Measurements from ENCODE around the gene GSK3B.

GSK3B gene

GRCh38 chr3:119783883-119784282, 310.4 kb downstream of the GSK3B start:
- Mint-ChIP-seq H3K9me3 (no peaks in the 10 kb centered on the region), H3K27ac (no peak overlapping the region), H3K4me1 (ENCODE audit: low read depth) (no peaks in the 10 kb centered on the region), H3K36me3 (ENCODE audit: low read depth) (no peaks in the 10 kb centered on the region), H3K27me3 (no peaks in the 10 kb centered on the region), H3K4me3 (no peak overlapping the region)

GRCh38 chr3:119783255-119783654, 311.0 kb downstream of the GSK3B start:
- no peak overlapping the region for H3K27ac Mint-ChIP-seq
- H3K36me3 Mint-ChIP-seq (ENCODE audit: low read depth) = no peaks in the 10 kb centered on the region
- H3K9me3 Mint-ChIP-seq = no peaks in the 10 kb centered on the region
- no peaks in the 10 kb centered on the region for H3K27me3 Mint-ChIP-seq
- H3K4me3 Mint-ChIP-seq = no peak overlapping the region
- no peaks in the 10 kb centered on the region for H3K4me1 Mint-ChIP-seq (ENCODE audit: low read depth)

GRCh38 chr3:119782460-119782859, 311.8 kb downstream of the GSK3B start:
- H3K27me3 Mint-ChIP-seq = no peaks in the 10 kb centered on the region
- H3K27ac Mint-ChIP-seq = no peak overlapping the region
- no peaks in the 10 kb centered on the region for H3K4me1 Mint-ChIP-seq (ENCODE audit: low read depth)
- H3K9me3 Mint-ChIP-seq = no peaks in the 10 kb centered on the region
- H3K36me3 Mint-ChIP-seq (ENCODE audit: low read depth) = no peaks in the 10 kb centered on the region
- no peak overlapping the region for H3K4me3 Mint-ChIP-seq

- Mint-ChIP-seq H3K9me3 (peaks cover under 1% of the 10 kb centered on the region), H3K27ac (no peak within 1 kb of the TSS), H3K27me3 (no peaks in the 10 kb centered on the region), H3K4me1 (ENCODE audit: low read depth) (no peaks in the 10 kb centered on the region), H3K36me3 (ENCODE audit: low read depth) (no peaks in the 10 kb centered on the region), H3K4me3 (no peak within 1 kb of the TSS)
Observed at GRCh38 chr3:119781330-119782198, 312.7 kb downstream of the GSK3B start, which contains the start of gene NR1I2. TSS of gene NR1I2 (plus strand) at chr3:119782101.

- H3K36me3 Mint-ChIP-seq (ENCODE audit: low read depth) = no peaks in the 10 kb centered on the region
- H3K9me3 Mint-ChIP-seq = peaks cover 8% of the 10 kb centered on the region
- no peak overlapping the region for H3K4me3 Mint-ChIP-seq
- no peaks in the 10 kb centered on the region for H3K4me1 Mint-ChIP-seq (ENCODE audit: low read depth)
- no peak overlapping the region for H3K27ac Mint-ChIP-seq
- no peaks in the 10 kb centered on the region for H3K27me3 Mint-ChIP-seq
Observed at GRCh38 chr3:119779731-119780383, 314.4 kb downstream of the GSK3B start.

GRCh38 chr3:119778811-119779210, 315.4 kb downstream of the GSK3B start:
- no peaks in the 10 kb centered on the region for H3K36me3 Mint-ChIP-seq (ENCODE audit: low read depth)
- no peak overlapping the region for H3K4me3 Mint-ChIP-seq
- H3K27ac Mint-ChIP-seq = no peak overlapping the region
- H3K4me1 Mint-ChIP-seq (ENCODE audit: low read depth) = no peaks in the 10 kb centered on the region
- peaks cover 8% of the 10 kb centered on the region for H3K9me3 Mint-ChIP-seq
- no peaks in the 10 kb centered on the region for H3K27me3 Mint-ChIP-seq

GRCh38 chr3:119778176-119778575, 316.1 kb downstream of the GSK3B start:
- Mint-ChIP-seq H3K36me3 (ENCODE audit: low read depth) (no peaks in the 10 kb centered on the region), H3K4me1 (ENCODE audit: low read depth) (no peaks in the 10 kb centered on the region), H3K9me3 (peaks cover 8% of the 10 kb centered on the region), H3K27ac (no peak overlapping the region), H3K4me3 (no peak overlapping the region), H3K27me3 (no peaks in the 10 kb centered on the region)

- H3K4me3 Mint-ChIP-seq = no peak overlapping the region
- H3K27ac Mint-ChIP-seq = no peak overlapping the region
- H3K4me1 Mint-ChIP-seq (ENCODE audit: low read depth) = no peaks in the 10 kb centered on the region
- H3K36me3 Mint-ChIP-seq (ENCODE audit: low read depth) = no peaks in the 10 kb centered on the region
- H3K27me3 Mint-ChIP-seq = peaks cover 4% of the 10 kb centered on the region
- H3K9me3 Mint-ChIP-seq = peaks cover 8% of the 10 kb centered on the region
Observed at GRCh38 chr3:119776304-119776703, 317.9 kb downstream of the GSK3B start.

- Mint-ChIP-seq H3K27me3 (peaks cover 8% of the 10 kb centered on the region), H3K36me3 (ENCODE audit: low read depth) (no peaks in the 10 kb centered on the region), H3K27ac (no peak overlapping the region), H3K4me1 (ENCODE audit: low read depth) (no peaks in the 10 kb centered on the region), H3K9me3 (peaks cover 8% of the 10 kb centered on the region), H3K4me3 (no peak overlapping the region)
Observed at GRCh38 chr3:119774444-119774843, 319.8 kb downstream of the GSK3B start.

All from stimulated activated naive CD8-positive, alpha-beta T cell treated with anti-CD3 and anti-CD28 coated beads, Interleukin-15, Interleukin-2, amounts not matched to agents 100 ng/mL and 50 ng/mL, for 24 hours (primary cell).